Measurements from ENCODE around the gene ENOPH1.

DNA sequence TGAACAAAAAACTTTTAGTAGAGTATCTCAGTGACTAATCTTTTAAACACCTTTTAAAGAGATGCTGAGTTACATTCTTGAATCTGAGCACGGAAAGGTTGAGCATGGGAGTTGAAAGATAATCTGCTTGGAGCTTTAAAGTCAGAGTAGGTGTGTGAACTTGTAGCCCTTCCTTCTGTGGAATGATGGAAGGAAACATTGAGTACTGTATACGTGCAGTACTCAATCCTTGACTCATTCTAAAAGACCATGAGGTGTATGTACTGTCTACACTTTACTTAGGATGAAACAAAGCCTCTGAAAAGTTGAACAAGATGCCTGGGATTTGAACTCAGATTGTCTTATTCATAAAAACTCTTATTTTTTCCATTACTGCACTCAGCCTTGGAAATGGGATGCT is 3.4 kb downstream of the ENOPH1 start:
- TF ChIP-seq ELF4 (IDR thresholded peaks at IDR 0.05) = no peak
- no peak for TF ChIP-seq TARDBP (IDR thresholded peaks at IDR 0.05)
- no peak for TF ChIP-seq SUZ12 (IDR thresholded peaks at IDR 0.05)
- TF ChIP-seq FOXA1 (IDR thresholded peaks at IDR 0.05) = no peak
- TF ChIP-seq FOXM1 (IDR thresholded peaks at IDR 0.05; ENCODE audit: borderline replicate concordance) = no peak
- TF ChIP-seq SP1 (IDR thresholded peaks at IDR 0.05) = no peak
- no peak for TF ChIP-seq BHLHE40 (IDR thresholded peaks at IDR 0.05; ENCODE audit: borderline replicate concordance)
- TF ChIP-seq ARNT (IDR thresholded peaks at IDR 0.05) = no peak
- no peak for TF ChIP-seq ZNF384 (IDR thresholded peaks at IDR 0.05)
- TF ChIP-seq NFRKB (IDR thresholded peaks at IDR 0.05) = no peak
- no peak for TF ChIP-seq FOXK2 (IDR thresholded peaks at IDR 0.05)
- no peak for TF ChIP-seq HDGF (IDR thresholded peaks at IDR 0.05; ENCODE audit: borderline replicate concordance)
- TF ChIP-seq LEF1 (IDR thresholded peaks at IDR 0.05; ENCODE audit: borderline replicate concordance) = no peak
- TF ChIP-seq, protein P1, sequence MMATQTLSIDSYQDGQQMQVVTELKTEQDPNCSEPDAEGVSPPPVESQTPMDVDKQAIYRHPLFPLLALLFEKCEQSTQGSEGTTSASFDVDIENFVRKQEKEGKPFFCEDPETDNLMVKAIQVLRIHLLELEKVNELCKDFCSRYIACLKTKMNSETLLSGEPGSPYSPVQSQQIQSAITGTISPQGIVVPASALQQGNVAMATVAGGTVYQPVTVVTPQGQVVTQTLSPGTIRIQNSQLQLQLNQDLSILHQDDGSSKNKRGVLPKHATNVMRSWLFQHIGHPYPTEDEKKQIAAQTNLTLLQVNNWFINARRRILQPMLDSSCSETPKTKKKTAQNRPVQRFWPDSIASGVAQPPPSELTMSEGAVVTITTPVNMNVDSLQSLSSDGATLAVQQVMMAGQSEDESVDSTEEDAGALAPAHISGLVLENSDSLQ (IDR thresholded peaks at IDR 0.05) = no peak

Measured in HEK293T (cell line).